HL-60 (cell line): Measurements from ENCODE around the gene PTRHD1.

Source experiments
- DNase-seq, 2 experiments: peaks; one replicate each; pipeline ENCODE4 v3.0.0-alpha.2; 2010 to 2020; ENCODE audit warnings: low read depth in 1 of 2, low spot score in 1 of 2
- H3K27ac ChIP-seq: fragments of 250-450 bp; sonication (Bioruptor Pico); replicated peaks from 2 replicates; pipeline ENCODE4 v1.5.1; 2020; ENCODE audit warnings: mild to moderate bottlenecking, moderate library complexity
- H3K27me3 ChIP-seq: fragments of 250-450 bp; sonication (Bioruptor Pico); 2 replicates; pipeline ENCODE4 v1.5.1; 2021; ENCODE audit warnings: mild to moderate bottlenecking, moderate library complexity; ENCODE audit not compliant: insufficient read depth, poor library complexity, severe bottlenecking
- H3K4me3 ChIP-seq: replicated peaks from 2 replicates; pipeline ENCODE4 v1.5.1; 2011; ENCODE audit warnings: mild to moderate bottlenecking, control low read depth, low read length; ENCODE audit not compliant: insufficient read depth
- CTCF ChIP-seq: IDR thresholded peaks from one replicate; pipeline ENCODE4 v1.5.1; 2011; ENCODE audit warnings: low read length, control low read depth, inconsistent platforms; ENCODE audit not compliant: insufficient read depth
- GABPA ChIP-seq: IDR thresholded peaks from 2 replicates; pipeline ENCODE4 v1.6.1; 2012; ENCODE audit warnings: low read depth
- POLR2AphosphoS5 ChIP-seq: IDR thresholded peaks from 2 replicates; pipeline ENCODE4 v1.6.1; 2012; ENCODE audit warnings: low read depth
- REST ChIP-seq: IDR thresholded peaks from 2 replicates; pipeline ENCODE4 v1.6.1; 2012; ENCODE audit warnings: low read depth; ENCODE audit not compliant: insufficient replicate concordance
- SPI1 ChIP-seq: IDR thresholded peaks from 2 replicates; pipeline ENCODE4 v1.6.1; 2012; ENCODE audit warnings: low read depth, mild to moderate bottlenecking, borderline replicate concordance

Gene PTRHD1

DNA sequence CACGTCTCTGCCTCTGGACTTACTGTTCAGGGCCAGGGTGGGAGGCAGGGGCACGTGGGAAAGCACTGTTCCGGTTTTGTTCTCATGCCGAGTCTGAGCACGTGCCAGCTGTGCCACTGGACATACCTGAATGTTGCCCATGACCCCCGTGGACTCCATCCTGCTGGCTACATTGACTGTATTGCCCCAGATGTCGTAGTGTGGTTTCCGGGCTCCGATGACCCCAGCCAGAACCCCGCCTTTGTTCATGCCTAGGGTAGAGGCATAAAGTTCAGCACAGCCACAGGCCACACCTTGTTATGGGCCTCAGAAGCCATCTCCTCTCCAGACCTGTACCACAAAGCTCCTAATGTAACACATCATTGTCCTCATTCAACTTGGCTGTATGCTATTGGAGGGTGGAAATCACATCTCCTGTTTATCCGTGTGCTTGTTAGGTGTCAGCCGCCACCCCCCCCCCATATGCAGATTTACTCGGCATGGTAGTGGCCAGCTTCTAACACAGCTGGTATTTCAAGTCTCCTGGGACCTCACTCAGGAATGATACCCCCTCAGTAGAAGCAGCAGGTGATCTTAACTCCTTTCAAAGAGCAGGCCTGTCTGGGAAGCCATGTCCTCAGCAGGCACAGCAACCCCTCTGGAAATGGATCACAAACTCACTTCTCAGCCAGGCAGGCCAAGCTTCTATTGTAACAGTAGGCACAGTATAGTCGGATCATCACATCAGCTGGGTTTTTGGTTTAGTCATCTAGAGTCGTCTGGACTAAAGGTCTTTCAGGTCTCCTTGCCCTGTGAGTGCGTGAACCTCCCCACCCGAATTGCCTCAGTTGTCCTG lies 27.6 kb upstream of the PTRHD1 start:
- no peak overlapping the region for H3K27ac ChIP-seq
- H3K27me3 ChIP-seq, result no peaks in the 10 kb centered on the region
- DNase-seq, result no peak
- H3K4me3 ChIP-seq, result no peak overlapping the region
- TF ChIP-seq CTCF, result no peak

DNA sequence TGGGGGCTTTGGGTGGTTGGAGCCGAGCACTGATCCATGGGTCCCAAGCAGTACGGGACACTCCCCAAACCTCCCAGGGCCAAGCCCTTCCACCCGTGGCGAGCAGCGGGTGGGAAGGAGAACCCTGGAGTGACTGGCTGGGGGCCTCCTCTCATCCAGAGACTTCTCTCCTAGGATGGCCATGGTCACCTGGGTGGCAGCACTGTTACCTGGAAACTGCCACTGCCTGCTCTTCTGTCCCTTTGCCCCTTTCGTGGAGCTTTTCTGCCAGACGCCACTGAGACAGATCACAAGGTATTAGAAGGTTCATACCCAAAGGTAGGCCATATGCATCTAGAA lies 27.0 kb upstream of the PTRHD1 start:
- Histone ChIP-seq H3K4me3 (no peak overlapping the region), H3K27me3 (no peaks in the 10 kb centered on the region), H3K27ac (no peak overlapping the region)
- TF ChIP-seq GABPA (no peak), CTCF (no peak), POLR2AphosphoS5 (no peak), REST (no peak), SPI1 (no peak)
- DNase-seq, result no peak

DNA sequence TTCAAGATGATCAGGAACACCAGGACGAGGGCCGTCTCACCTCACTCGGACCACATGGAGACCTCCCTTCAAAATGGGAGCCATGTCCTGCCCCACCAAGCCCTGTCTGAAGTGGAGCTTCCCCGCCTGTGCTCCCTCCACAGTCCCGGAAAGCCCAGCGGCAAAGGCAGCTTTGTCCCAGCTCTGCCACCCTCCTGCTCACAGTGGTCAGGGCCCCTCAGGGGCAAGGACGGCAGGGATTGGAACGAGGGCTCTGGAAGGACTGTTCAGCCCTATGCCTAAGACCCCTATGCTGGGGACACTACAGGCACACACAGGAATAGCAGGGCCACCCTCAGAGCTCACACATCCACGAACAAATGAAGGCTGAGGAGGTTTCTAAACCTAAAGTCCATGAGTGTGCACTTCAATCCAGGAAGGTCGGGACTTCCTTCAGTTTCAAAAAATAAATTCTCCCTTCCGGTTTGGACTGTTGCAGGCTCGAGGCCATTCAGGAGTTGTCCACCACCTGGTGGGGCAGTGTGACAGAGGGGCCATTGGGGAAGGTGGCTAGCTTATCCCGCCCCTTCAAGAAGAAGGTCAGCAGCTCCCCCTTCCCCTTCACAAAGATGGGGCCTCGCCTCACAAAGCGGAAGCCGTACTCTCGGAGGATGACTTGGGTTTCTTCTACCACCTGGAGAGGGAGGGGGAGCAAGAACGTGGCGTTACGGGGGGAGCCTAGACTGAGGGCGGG lies 26.4 kb upstream of the PTRHD1 start:
- H3K27me3 ChIP-seq, result no peaks in the 10 kb centered on the region
- TF ChIP-seq SPI1, result no peak
- TF ChIP-seq POLR2AphosphoS5, result 0 out of 2 replicates have a peak, but pooled peaks have one; percentile 13
- no peak for DNase-seq
- H3K27ac ChIP-seq, result no peak overlapping the region
- no peak overlapping the region for H3K4me3 ChIP-seq

DNA sequence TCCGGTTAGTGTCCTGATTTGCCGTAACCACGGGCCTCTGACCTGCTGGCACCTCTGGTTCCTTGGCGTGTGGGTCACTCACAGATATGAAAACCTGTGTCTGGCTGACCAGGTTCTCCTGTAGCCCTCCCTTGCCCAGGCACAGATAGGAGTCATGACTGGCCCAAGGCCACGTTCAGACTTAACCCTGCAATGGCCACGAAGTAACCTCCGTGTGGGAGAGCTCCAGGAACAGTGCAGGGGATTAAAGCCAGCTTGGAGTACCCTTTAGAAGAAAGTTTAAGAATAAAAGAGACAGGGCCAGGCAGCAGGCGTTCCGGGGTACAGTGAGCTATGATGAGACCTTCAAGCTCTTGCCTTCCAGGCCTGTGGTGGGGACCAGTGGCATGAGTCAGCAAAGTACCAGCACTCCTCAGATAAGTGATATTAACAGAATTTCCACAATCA lies 25.6 kb upstream of the PTRHD1 start:
- TF ChIP-seq SPI1, result no peak
- no peak for TF ChIP-seq GABPA
- no peak for TF ChIP-seq CTCF
- TF ChIP-seq REST, result no peak
- no peak for TF ChIP-seq POLR2AphosphoS5
- Histone ChIP-seq H3K4me3 (no peak overlapping the region), H3K27ac (no peak overlapping the region), H3K27me3 (no peaks in the 10 kb centered on the region)
- no peak for DNase-seq
